ENCODE measurements around the gene POLR2I.

The POLR2I gene

DNA sequence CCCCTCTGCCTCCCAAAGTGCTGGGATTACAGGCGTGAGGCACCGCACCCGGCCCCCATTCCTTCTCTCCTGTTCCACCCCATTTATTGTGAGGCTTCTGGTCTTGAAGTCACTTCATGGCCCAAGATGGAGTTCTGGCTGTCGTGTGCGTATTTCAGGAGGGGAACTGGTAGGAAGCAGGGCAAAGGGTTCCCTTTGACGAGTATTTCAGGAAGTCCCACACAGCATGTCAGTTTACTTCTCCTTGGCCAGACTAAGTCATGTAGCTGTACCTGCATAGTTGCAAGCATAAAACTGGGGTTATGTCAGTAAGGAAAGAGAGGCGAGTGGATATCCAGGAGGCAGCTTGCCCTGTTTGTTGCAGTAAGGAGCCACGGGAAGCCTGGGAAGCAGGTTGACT, 49.8 kb downstream of the POLR2I start:
- no peak for DNase-seq (ENCODE audit: low read depth in 4 of 4, low spot score in 1 of 4)
